C4-2B (cell line): ENCODE measurements around the gene TLE2.

ENCODE experiments used
- CTCF ChIP-seq: fragments of 450-650 bp; conservative IDR thresholded peaks from 2 replicates; pipeline ENCODE4 v1.5.1; 2017; ENCODE audit warnings: mild to moderate bottlenecking
- ZFX ChIP-seq: fragments of 450-650 bp; IDR thresholded peaks from 2 replicates; pipeline ENCODE4 v1.6.1; 2017

GRCh38 chr19:3028305-3029064 is 595 bp downstream of the TLE2 start:
- TF ChIP-seq CTCF, result no peak
- TF ChIP-seq ZFX, result no peak
